ENCODE measurements around the gene SLC2A5. TPM values are rescaled to one million over a fixed set of nuclear protein-coding genes. Genes with fewer than 3 reads are reported as not detected.
"Not testable (repeated sequence)": the region's sequence is repeated elsewhere in the genome, so short reads cannot be mapped to it uniquely, and the experiment has no call there.

The SLC2A5 gene
- total RNA-seq, 1 donor from 2014 or later: not detected

DNA sequence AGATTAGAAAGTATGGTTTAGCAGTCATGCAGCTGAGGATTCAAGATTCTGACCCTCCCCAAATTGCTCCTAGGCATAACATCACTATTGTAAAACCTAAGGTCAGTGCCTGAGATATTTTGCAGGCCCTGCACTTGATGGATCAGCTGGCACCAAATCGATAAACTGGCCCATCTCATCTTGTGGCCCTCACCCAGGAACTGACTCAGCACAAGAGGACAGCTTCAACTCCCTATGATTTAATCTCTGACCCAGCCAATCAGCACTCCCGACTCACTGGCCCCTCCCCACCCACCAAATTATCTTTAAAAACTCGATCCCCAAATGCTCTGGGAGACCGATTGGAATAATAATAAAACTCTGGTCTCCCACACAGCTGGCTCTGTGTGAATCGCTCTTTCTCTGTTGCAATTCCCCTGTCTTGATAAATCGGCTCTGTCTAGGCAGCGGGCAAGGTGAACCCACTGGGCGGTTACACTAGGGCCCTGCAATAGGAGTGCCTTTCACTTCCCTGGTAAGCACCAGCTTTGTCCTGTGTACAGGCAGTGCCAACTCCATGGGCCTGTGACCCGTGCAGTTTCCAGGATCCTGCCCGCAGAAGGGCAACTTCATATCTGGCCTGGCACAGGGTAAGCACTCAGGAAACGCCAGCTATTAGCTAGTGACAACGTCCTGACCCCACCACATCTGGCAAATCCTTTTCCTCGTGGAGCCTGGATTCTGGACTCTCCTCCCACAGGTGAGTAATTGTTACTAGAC lies 28.7 kb upstream of the SLC2A5 start:
- Mint-ChIP-seq H3K4me3 (ENCODE audit: low read depth) (no peak overlapping the region), H3K36me3 (ENCODE audit: insufficient read depth) (no peaks in the 10 kb centered on the region), H3K27ac (no peak overlapping the region), H3K27me3 (no peaks in the 10 kb centered on the region), H3K9me3 (ENCODE audit: low read depth) (peaks cover 13% of the 10 kb centered on the region), H3K4me1 (ENCODE audit: low read depth) (no peaks in the 10 kb centered on the region)
- TF ChIP-seq, protein P1, sequence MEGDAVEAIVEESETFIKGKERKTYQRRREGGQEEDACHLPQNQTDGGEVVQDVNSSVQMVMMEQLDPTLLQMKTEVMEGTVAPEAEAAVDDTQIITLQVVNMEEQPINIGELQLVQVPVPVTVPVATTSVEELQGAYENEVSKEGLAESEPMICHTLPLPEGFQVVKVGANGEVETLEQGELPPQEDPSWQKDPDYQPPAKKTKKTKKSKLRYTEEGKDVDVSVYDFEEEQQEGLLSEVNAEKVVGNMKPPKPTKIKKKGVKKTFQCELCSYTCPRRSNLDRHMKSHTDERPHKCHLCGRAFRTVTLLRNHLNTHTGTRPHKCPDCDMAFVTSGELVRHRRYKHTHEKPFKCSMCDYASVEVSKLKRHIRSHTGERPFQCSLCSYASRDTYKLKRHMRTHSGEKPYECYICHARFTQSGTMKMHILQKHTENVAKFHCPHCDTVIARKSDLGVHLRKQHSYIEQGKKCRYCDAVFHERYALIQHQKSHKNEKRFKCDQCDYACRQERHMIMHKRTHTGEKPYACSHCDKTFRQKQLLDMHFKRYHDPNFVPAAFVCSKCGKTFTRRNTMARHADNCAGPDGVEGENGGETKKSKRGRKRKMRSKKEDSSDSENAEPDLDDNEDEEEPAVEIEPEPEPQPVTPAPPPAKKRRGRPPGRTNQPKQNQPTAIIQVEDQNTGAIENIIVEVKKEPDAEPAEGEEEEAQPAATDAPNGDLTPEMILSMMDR (IDR thresholded peaks at IDR 0.05; ENCODE audit: unreplicated experiment): no peak
- DNase-seq (ENCODE audit: low spot score, unreplicated experiment): no peak

DNA sequence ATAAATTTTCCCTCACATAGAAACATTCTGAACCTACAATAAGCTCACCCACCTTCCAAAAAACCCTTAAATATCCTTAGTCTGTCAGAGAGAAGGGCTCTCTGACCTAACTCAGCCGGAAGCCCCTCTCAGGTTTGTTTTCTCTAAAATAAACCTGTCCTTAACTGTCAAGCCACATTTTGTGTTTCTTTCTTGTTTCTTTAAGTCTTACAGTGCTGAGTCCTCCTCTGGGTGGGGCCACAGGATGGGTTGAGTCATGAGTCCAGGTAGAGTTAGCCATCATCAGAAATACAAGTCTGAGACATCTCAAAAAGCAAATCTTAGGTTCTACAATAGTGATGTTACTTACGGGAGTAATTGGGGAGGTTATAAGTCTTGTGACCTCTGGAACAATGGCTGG lies 26.4 kb upstream of the SLC2A5 start:
- Mint-ChIP-seq H3K9me3 (ENCODE audit: low read depth) (peaks cover 13% of the 10 kb centered on the region), H3K27ac (no peak overlapping the region)
- TF ChIP-seq, protein P1 (IDR thresholded peaks at IDR 0.05; ENCODE audit: unreplicated experiment): no peak

DNA sequence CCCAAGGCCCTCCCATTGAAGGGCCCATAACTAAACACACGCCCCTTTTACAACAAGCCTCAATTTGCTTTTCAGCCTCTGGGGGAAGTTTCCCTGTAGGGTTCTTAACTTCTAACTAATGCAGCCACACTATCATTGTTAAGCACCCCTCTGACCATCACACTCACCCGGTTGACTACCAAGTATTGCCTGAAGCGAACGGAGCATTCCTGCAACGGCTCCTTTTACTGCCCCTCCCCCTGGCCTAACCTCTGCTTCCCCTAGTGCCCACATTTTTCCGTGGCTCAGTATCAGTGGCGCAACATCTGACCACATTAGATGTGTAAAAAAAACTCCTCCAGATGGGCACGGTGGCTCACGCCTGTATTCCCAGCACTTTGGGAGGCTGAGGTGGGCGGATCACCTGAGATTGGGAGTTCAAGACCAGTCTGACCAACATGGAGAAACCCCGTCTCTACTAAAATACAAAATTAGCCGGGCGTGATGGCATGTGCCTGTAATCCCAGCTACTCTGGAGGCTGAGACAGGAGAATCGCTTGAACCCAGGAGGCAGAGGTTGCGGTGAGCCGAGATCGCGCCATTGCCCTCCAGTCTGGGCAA lies 24.7 kb upstream of the SLC2A5 start:
- not testable (repeated sequence) for H3K4me1 Mint-ChIP-seq (ENCODE audit: low read depth); DNase-seq (ENCODE audit: low spot score, unreplicated experiment); H3K27me3 Mint-ChIP-seq; H3K4me3 Mint-ChIP-seq (ENCODE audit: low read depth); H3K27ac Mint-ChIP-seq; H3K36me3 Mint-ChIP-seq (ENCODE audit: insufficient read depth)
- H3K9me3 Mint-ChIP-seq (ENCODE audit: low read depth): peaks cover 13% of the 10 kb centered on the region

More for the DNA sequence above, 26.4 kb upstream of the SLC2A5 start:
- no peak for DNase-seq (ENCODE audit: low spot score, unreplicated experiment)
- no peaks in the 10 kb centered on the region for H3K27me3 Mint-ChIP-seq
- H3K4me1 Mint-ChIP-seq (ENCODE audit: low read depth): no peaks in the 10 kb centered on the region
- no peak overlapping the region for H3K4me3 Mint-ChIP-seq (ENCODE audit: low read depth)
- H3K36me3 Mint-ChIP-seq (ENCODE audit: insufficient read depth): no peaks in the 10 kb centered on the region

DNA sequence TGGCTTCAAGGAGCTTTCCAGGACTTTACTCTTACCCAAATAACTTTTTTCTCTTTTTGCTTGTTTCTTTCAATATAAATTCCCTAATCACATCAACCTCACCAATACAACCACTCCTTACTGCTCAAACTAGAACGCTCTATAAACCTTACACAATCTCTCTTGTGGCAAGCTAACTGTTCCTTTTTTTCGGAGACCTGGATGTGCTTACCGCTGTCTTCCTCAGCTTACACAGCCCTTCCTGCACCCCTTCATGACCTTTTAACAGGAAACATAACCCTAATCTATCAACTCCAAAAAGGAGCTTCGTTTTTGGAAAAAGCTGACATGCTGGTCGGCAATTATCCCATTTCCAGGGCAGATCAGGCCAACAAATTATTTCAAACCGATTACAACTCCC lies 24.1 kb upstream of the SLC2A5 start:
- DNase-seq (ENCODE audit: low spot score, unreplicated experiment): no peak
- H3K4me1 Mint-ChIP-seq (ENCODE audit: low read depth): no peaks in the 10 kb centered on the region
- TF ChIP-seq, protein P1 (IDR thresholded peaks at IDR 0.05; ENCODE audit: unreplicated experiment): no peak
- H3K27me3 Mint-ChIP-seq: peaks cover 5% of the 10 kb centered on the region
- no peak overlapping the region for H3K4me3 Mint-ChIP-seq (ENCODE audit: low read depth)
- H3K36me3 Mint-ChIP-seq (ENCODE audit: insufficient read depth): no peaks in the 10 kb centered on the region
- peaks cover 13% of the 10 kb centered on the region for H3K9me3 Mint-ChIP-seq (ENCODE audit: low read depth)
- no peak overlapping the region for H3K27ac Mint-ChIP-seq

DNA sequence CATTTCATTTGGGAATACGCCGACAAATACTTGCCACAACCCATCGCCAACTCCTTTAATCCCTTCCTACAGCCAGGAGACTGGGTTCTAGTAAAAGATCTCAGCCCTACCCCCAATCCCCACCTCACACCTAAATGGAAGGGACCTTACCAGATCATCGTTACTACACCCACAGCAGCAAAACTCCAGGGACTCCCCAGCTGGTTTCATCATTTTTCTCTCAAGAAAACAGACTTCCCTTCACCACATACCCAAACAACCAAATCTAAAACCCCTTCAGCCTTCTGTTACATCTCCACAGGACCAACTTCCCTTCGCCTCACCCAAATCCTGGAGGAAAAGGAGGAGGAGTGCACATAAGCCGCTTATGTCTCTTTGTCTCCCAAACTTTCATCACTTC lies 23.7 kb upstream of the SLC2A5 start:
- peaks cover 5% of the 10 kb centered on the region for H3K27me3 Mint-ChIP-seq
- H3K36me3 Mint-ChIP-seq (ENCODE audit: insufficient read depth): no peaks in the 10 kb centered on the region
- DNase-seq (ENCODE audit: low spot score, unreplicated experiment): no peak
- TF ChIP-seq, protein P1 (IDR thresholded peaks at IDR 0.05; ENCODE audit: unreplicated experiment): no peak
- H3K4me1 Mint-ChIP-seq (ENCODE audit: low read depth): no peaks in the 10 kb centered on the region
- peaks cover 13% of the 10 kb centered on the region for H3K9me3 Mint-ChIP-seq (ENCODE audit: low read depth)
- no peak overlapping the region for H3K4me3 Mint-ChIP-seq (ENCODE audit: low read depth)
- no peak overlapping the region for H3K27ac Mint-ChIP-seq

DNA sequence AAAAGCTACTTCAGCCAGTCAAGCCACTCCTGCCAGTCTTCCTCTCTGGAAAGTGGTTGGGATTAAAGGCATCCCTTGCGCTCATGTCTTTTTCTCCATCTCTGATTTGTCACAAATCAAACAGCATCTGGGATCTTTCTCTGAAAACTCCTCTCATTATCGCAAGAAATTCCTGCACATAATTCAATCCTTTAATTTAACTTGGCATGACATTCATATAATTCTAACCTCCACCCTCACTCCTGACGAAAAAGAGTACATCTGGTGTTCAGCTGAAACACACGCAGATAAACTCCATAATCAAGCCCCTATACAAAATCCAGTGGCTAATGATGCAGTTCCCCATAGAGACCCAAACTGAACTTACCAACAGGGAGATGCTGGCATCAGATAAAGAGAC lies 19.4 kb upstream of the SLC2A5 start:
- TF ChIP-seq, protein P1 (IDR thresholded peaks at IDR 0.05; ENCODE audit: unreplicated experiment): no peak
- no peak overlapping the region for H3K4me3 Mint-ChIP-seq (ENCODE audit: low read depth)
- no peak for DNase-seq (ENCODE audit: low spot score, unreplicated experiment)
- peaks cover 2% of the 10 kb centered on the region for H3K36me3 Mint-ChIP-seq (ENCODE audit: insufficient read depth)
- H3K27me3 Mint-ChIP-seq: peaks cover 7% of the 10 kb centered on the region
- H3K9me3 Mint-ChIP-seq (ENCODE audit: low read depth): peaks cover 8% of the 10 kb centered on the region
- peaks cover 8% of the 10 kb centered on the region for H3K4me1 Mint-ChIP-seq (ENCODE audit: low read depth)
- H3K27ac Mint-ChIP-seq: no peak overlapping the region

All from progenitor cell of endocrine pancreas (in vitro differentiated cells).